Measurements from ENCODE around the gene ADPRS. TPM values are rescaled to one million over a fixed set of nuclear protein-coding genes. Genes with fewer than 3 reads are reported as not detected.

ADPRS gene
- total RNA-seq, 4 donors from 2014 or later = 9.2 to 23.7 (median 17.2) TPM

DNA sequence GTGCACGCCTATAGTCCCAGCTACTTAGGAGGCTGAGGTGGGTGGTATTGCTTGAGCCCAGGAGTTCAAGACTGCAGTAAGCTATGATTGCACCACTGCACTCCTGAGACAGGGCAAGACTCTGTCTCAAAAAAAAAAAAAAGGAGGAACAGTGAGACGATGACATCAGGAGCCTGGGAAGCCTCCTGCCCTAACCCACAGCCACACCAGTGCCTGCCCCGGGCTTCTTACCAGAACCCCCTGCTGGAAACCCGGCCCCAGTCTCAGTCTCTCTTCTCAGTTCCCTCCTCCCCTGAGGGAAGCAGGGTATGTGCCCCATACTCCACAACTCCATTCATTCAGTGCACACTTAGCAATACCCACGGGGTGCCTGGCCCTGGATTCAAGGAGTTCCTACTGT is 27.2 kb downstream of the ADPRS start:
- Histone ChIP-seq H3K9me3 (no peaks in the 10 kb centered on the region), H3K4me1 (no peaks in the 10 kb centered on the region), H3K36me3 (no peaks in the 10 kb centered on the region), H3K27ac (no peak overlapping the region), H3K27me3 (no peaks in the 10 kb centered on the region), H3K4me3 (no peak overlapping the region)
- intact Hi-C loops (cut with DNase I; ENCODE audit: low total_unique reads) = no loop called here
- TF ChIP-seq, protein P1, sequence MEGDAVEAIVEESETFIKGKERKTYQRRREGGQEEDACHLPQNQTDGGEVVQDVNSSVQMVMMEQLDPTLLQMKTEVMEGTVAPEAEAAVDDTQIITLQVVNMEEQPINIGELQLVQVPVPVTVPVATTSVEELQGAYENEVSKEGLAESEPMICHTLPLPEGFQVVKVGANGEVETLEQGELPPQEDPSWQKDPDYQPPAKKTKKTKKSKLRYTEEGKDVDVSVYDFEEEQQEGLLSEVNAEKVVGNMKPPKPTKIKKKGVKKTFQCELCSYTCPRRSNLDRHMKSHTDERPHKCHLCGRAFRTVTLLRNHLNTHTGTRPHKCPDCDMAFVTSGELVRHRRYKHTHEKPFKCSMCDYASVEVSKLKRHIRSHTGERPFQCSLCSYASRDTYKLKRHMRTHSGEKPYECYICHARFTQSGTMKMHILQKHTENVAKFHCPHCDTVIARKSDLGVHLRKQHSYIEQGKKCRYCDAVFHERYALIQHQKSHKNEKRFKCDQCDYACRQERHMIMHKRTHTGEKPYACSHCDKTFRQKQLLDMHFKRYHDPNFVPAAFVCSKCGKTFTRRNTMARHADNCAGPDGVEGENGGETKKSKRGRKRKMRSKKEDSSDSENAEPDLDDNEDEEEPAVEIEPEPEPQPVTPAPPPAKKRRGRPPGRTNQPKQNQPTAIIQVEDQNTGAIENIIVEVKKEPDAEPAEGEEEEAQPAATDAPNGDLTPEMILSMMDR (IDR thresholded peaks at IDR 0.05) = no peak
- no peak for TF ChIP-seq POLR2A (IDR thresholded peaks at IDR 0.05)
- no peak for DNase-seq

DNA sequence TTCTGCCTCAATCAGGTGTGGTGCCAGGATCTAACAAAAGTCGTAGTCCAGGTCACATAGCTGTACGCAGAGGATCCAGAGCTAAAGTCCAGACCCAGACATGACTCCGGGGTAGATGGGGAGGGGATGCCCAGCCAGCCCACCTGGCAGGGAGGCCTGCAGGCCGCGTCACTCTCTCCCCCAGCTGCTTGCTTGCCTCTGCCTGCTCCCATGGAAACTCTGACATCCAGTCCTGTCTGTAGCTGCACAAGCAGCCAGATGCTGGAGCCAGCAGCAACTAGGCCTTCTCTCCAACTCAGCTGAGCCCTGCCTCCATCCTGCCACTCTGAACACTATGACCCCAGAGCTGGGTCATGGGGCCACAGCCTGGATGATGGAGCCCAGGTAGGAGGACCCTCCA is 28.2 kb downstream of the ADPRS start:
- H3K36me3 ChIP-seq = no peaks in the 10 kb centered on the region
- TF ChIP-seq POLR2A (IDR thresholded peaks at IDR 0.05) = no peak
- TF ChIP-seq, protein P1 (IDR thresholded peaks at IDR 0.05) = no peak
- no peaks in the 10 kb centered on the region for H3K27me3 ChIP-seq
- DNase-seq = no peak
- H3K4me1 ChIP-seq = no peaks in the 10 kb centered on the region
- intact Hi-C loops (cut with DNase I; ENCODE audit: low total_unique reads) = no loop called here
- no peak overlapping the region for H3K4me3 ChIP-seq
- no peaks in the 10 kb centered on the region for H3K9me3 ChIP-seq
- no peak overlapping the region for H3K27ac ChIP-seq

- no peak for TF ChIP-seq POLR2A (IDR thresholded peaks at IDR 0.05)
- TF ChIP-seq, protein P1 (IDR thresholded peaks at IDR 0.05) = no peak
- Histone ChIP-seq H3K27ac (no peak overlapping the region), H3K4me3 (no peak overlapping the region), H3K9me3 (no peaks in the 10 kb centered on the region), H3K4me1 (no peaks in the 10 kb centered on the region), H3K36me3 (no peaks in the 10 kb centered on the region), H3K27me3 (no peaks in the 10 kb centered on the region)
- intact Hi-C loops (cut with DNase I; ENCODE audit: low total_unique reads) = no loop called here
- no peak for DNase-seq
These were observed 29.9 kb downstream of the ADPRS start for GRCh38 chr1:36118447-36119204.

GRCh38 chr1:36119456-36119855 is 30.8 kb downstream of the ADPRS start:
- Histone ChIP-seq H3K9me3 (no peaks in the 10 kb centered on the region), H3K36me3 (no peaks in the 10 kb centered on the region), H3K27me3 (no peaks in the 10 kb centered on the region), H3K4me1 (no peaks in the 10 kb centered on the region), H3K27ac (no peak overlapping the region), H3K4me3 (no peak overlapping the region)
- DNase-seq = no peak
- intact Hi-C loops (cut with DNase I; ENCODE audit: low total_unique reads) = no loop called here
- TF ChIP-seq, protein P1 (IDR thresholded peaks at IDR 0.05) = no peak
- TF ChIP-seq POLR2A (IDR thresholded peaks at IDR 0.05) = no peak
